Upper lobe of left lung (tissue), 6 donors: Measurements from ENCODE around the gene GRAMD1A. TPM values are rescaled to one million over a fixed set of nuclear protein-coding genes. Genes with fewer than 3 reads are reported as not detected.

Experiments
- ATAC-seq, 2 donors: fragments of 200-7000 bp; cut with Tn5 transposase; one replicate each; pipeline ENCODE4 v1.9.1; 2022; ENCODE audit warnings: mild to moderate bottlenecking in 2 of 2, moderate library complexity in 2 of 2; ENCODE audit not compliant: low FRiP score in 2 of 2
- DNase-seq, 2 donors: peaks; one replicate each; pipeline ENCODE4 v3.0.0-alpha.2; 2019 to 2020
- H3K27ac ChIP-seq, 4 donors: fragments of 200-600 bp; sonication (generic); one replicate each; pipeline ENCODE4 v1.5.1; 2016 to 2019
- H3K27me3 ChIP-seq, 4 donors: fragments of 200-600 bp; sonication (generic); one replicate each; pipeline ENCODE4 v1.5.1; 2017 to 2019
- H3K36me3 ChIP-seq, 4 donors: fragments of 200-600 bp; sonication (generic); one replicate each; pipeline ENCODE4 v1.5.1; 2016 to 2019
- H3K4me1 ChIP-seq, 4 donors: fragments of 200-600 bp; sonication (generic); one replicate each; pipeline ENCODE4 v1.5.1; 2018 to 2019
- H3K4me3 ChIP-seq, 4 donors: fragments of 200-600 bp; sonication (generic); one replicate each; pipeline ENCODE4 v1.5.1; 2017 to 2019; ENCODE audit warnings: mild to moderate bottlenecking in 2 of 4, moderate library complexity in 1 of 4
- H3K9me3 ChIP-seq, 4 donors: fragments of 200-600 bp; sonication (generic); one replicate each; pipeline ENCODE4 v1.5.1; 2018 to 2019
- EP300 ChIP-seq, 4 donors: sonication (generic); formaldehyde crosslinking; IDR thresholded peaks; one replicate each; pipeline ENCODE4 v1.5.1; 2017; ENCODE audit warnings: antibody characterized with exemption in 4 of 4, control low read depth in 2 of 4
- POLR2A ChIP-seq, 4 donors: fragments of 450-650 bp; IDR thresholded peaks; one replicate each; pipeline ENCODE4 v1.5.1; 2016 to 2017; ENCODE audit warnings: antibody characterized with exemption in 4 of 4, mild to moderate bottlenecking in 2 of 4
- POLR2AphosphoS5 ChIP-seq, 2 donors: sonication (generic); formaldehyde crosslinking; IDR thresholded peaks; one replicate each; pipeline ENCODE4 v1.5.1; 2017; ENCODE audit warnings: antibody characterized with exemption in 2 of 2
- WGBS, 2 donors: methylation state at CpG; one replicate each; pipeline ENCODE4 v1.1.5; 2017 to 2018; 5-methylcytosine and 5-hydroxymethylcytosine counted together
- total RNA-seq, 6 donors: library from RNA; depleted of rRNA in 4 of 6; stranded (reverse); fragments of >200 nt in 4 of 6; gene quantifications; one replicate each; pipeline versions ENCODE4 v1.1.0 to v1.2.1, GENCODE V29; 2016 to 2021
- TF ChIP-seq, protein P1 (sequence below), 6 experiments: fragments of 450-650 bp in 4 of 6; fragments of 200-600 bp in 2 of 6; sonication (generic) in 2 of 6; IDR thresholded peaks; one replicate each; pipeline ENCODE4 v1.5.1; 2016 to 2019; ENCODE audit warnings: antibody characterized with exemption in 6 of 6
- donor health status: DM: no; HTN: no; CAD: no; lungs with moderate emphysema.
- donor health status: DM: no; HTN: yes; CAD: no; lungs with severe emphysema.

GRAMD1A gene
- total RNA-seq, 6 donors from 2014 or later = 85.1 to 206 (median 119) TPM

GRCh38 chr19:35051796-35052195, 51.7 kb downstream of the GRAMD1A start:
- ATAC-seq (no peak), DNase-seq (no peak)
- 92 to 97% methylated on average over 5 of the region's 5 CpGs for WGBS, 2 donors
- Histone ChIP-seq H3K27ac (no peak overlapping the region), H3K9me3 (no peaks in the 10 kb centered on the region), H3K36me3 (no peaks in the 10 kb centered on the region), H3K4me3 (no peak overlapping the region), H3K27me3 (no peaks in the 10 kb centered on the region), H3K4me1 (peaks cover 0 to 6% (median 2%) of the 10 kb centered on the region in 4 donors)
- no peak for TF ChIP-seq POLR2AphosphoS5 (IDR thresholded peaks at IDR 0.05)
- no peak for TF ChIP-seq POLR2A (IDR thresholded peaks at IDR 0.05)
- TF ChIP-seq, protein P1, sequence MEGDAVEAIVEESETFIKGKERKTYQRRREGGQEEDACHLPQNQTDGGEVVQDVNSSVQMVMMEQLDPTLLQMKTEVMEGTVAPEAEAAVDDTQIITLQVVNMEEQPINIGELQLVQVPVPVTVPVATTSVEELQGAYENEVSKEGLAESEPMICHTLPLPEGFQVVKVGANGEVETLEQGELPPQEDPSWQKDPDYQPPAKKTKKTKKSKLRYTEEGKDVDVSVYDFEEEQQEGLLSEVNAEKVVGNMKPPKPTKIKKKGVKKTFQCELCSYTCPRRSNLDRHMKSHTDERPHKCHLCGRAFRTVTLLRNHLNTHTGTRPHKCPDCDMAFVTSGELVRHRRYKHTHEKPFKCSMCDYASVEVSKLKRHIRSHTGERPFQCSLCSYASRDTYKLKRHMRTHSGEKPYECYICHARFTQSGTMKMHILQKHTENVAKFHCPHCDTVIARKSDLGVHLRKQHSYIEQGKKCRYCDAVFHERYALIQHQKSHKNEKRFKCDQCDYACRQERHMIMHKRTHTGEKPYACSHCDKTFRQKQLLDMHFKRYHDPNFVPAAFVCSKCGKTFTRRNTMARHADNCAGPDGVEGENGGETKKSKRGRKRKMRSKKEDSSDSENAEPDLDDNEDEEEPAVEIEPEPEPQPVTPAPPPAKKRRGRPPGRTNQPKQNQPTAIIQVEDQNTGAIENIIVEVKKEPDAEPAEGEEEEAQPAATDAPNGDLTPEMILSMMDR (IDR thresholded peaks at IDR 0.05) = no peak
- TF ChIP-seq EP300 (IDR thresholded peaks at IDR 0.05) = no peak

- Histone ChIP-seq H3K9me3 (no peaks in the 10 kb centered on the region), H3K36me3 (no peaks in the 10 kb centered on the region), H3K27ac (no peak overlapping the region), H3K4me1 (peaks cover 0 to 6% (median 2%) of the 10 kb centered on the region in 4 donors), H3K27me3 (no peaks in the 10 kb centered on the region), H3K4me3 (no peak overlapping the region)
- WGBS, 2 donors = 79 to 82% methylated on average over 8 of the region's 8 CpGs
- ATAC-seq (no peak), DNase-seq (no peak)
- TF ChIP-seq EP300 (IDR thresholded peaks at IDR 0.05) = no peak
- no peak for TF ChIP-seq POLR2AphosphoS5 (IDR thresholded peaks at IDR 0.05)
Measured at GRCh38 chr19:35052599-35053190, 52.6 kb downstream of the GRAMD1A start.

DNA sequence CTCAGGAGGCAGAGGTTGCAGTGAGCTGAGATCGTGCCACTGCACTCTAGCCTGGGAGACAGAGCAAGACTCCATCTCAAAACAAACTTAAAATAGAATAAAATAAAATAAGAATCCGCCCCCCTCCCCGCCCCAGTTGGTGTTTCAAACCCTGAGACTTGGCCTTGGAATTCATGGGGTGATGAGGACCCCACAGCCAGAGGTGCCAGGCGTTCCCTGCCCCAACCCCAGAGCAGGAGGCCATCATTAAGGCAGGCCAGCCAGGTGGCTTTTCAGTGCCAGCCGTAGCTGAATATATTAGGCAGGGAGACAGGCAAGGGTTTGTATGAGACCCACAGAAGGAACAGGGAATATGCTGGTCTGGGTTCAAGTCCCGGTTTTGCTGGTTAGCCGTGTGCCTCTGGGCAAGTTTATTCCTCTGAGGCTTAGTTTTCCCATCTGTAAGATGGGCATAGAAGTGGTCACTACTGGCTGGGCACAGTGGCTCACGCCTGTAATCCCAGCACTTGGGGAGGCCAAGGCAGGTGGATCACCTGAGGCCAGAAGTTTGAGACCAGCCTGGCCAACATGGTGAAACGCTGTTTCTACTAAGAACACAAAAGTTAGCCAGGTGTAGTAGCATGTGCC, 53.7 kb downstream of the GRAMD1A start:
- H3K27me3 ChIP-seq = no peaks in the 10 kb centered on the region
- no peaks in the 10 kb centered on the region for H3K36me3 ChIP-seq
- H3K4me3 ChIP-seq = no peak overlapping the region
- H3K9me3 ChIP-seq = no peaks in the 10 kb centered on the region
- WGBS, 2 donors = 89 to 93% methylated on average over 8 to 9 of the region's 9 CpGs
- DNase-seq = no peak
- TF ChIP-seq, protein P1 (IDR thresholded peaks at IDR 0.05) = no peak
- ATAC-seq = no peak
- peaks cover 0 to 3% (median 1%) of the 10 kb centered on the region in 4 donors for H3K4me1 ChIP-seq
- H3K27ac ChIP-seq = no peak overlapping the region

DNA sequence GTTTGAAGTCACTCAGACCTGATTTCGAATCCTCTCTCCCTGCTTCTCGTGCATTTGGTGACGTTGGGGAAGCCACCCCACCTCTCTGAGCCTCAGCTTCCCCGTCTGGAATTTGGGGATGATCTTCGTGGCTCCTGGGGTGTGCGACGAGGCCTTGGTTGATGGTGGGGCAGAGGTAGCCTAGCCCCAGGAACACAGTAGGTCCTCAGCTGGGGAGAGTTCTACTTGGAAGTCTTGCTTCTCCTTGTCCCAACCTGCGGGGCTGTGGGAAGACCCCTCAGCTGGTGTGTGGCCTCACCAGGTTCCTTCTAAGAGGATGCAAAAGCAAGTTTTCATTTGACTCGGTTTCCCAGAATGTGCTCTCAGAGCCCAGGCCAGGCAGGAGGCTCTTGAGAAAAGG, 54.5 kb downstream of the GRAMD1A start:
- no peaks in the 10 kb centered on the region for H3K36me3 ChIP-seq
- 82 to 94% methylated on average over 7 to 9 of the region's 9 CpGs for WGBS, 2 donors
- H3K9me3 ChIP-seq = no peaks in the 10 kb centered on the region
- no peak overlapping the region for H3K27ac ChIP-seq
- no peaks in the 10 kb centered on the region for H3K27me3 ChIP-seq
- ATAC-seq (no peak), DNase-seq (no peak)
- no peaks in the 10 kb centered on the region for H3K4me1 ChIP-seq
- no peak overlapping the region for H3K4me3 ChIP-seq
- TF ChIP-seq, protein P1 (IDR thresholded peaks at IDR 0.05) = no peak
- TF ChIP-seq POLR2AphosphoS5 (IDR thresholded peaks at IDR 0.05) (no peak), POLR2A (IDR thresholded peaks at IDR 0.05) (no peak), EP300 (IDR thresholded peaks at IDR 0.05) (no peak)

GRCh38 chr19:35055715-35056179, 55.6 kb downstream of the GRAMD1A start:
- DNase-seq = no peak
- H3K36me3 ChIP-seq = no peaks in the 10 kb centered on the region
- no peaks in the 10 kb centered on the region for H3K27me3 ChIP-seq
- H3K27ac ChIP-seq = no peak overlapping the region
- ATAC-seq = no peak
- no peaks in the 10 kb centered on the region for H3K4me1 ChIP-seq
- WGBS, 2 donors = 36 to 59% methylated on average over 3 of the region's 3 CpGs
- no peaks in the 10 kb centered on the region for H3K9me3 ChIP-seq
- no peak for TF ChIP-seq POLR2AphosphoS5 (IDR thresholded peaks at IDR 0.05)
- H3K4me3 ChIP-seq = no peak overlapping the region
